ENCODE results near the gene GPM6B. TPM values are rescaled to one million over a fixed set of nuclear protein-coding genes. Genes with fewer than 3 reads are reported as not detected.

The GPM6B gene
- total RNA-seq, 2 donors from 2014 or later, result 9.0 to 14.2 TPM

DNA sequence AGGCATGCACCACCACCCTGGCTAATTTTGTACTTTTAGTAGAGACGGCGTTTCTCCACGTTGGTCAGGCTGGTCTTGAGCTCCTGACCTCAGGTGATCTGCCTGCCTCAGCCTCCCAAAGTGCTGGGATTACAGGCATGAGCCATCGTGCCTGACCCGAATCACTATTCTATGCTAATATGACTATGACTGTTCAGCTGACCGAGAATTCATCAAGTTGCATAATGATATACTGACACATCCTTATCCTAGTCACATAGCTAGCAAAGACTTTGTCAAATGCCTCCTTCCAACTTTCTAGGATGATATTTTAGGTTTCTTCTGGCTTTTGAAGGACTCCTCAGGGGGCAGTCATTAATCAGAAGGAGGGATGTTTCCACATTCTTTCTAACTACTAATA, 4.8 kb upstream of the GPM6B start:
- Histone ChIP-seq H3K4me1 (no peaks in the 10 kb centered on the region), H3K4me3 (no peak overlapping the region), H3K9me3 (no peaks in the 10 kb centered on the region), H3K36me3 (no peaks in the 10 kb centered on the region), H3K27ac (no peak overlapping the region), H3K27me3 (no peaks in the 10 kb centered on the region)
- TF ChIP-seq, protein P1, sequence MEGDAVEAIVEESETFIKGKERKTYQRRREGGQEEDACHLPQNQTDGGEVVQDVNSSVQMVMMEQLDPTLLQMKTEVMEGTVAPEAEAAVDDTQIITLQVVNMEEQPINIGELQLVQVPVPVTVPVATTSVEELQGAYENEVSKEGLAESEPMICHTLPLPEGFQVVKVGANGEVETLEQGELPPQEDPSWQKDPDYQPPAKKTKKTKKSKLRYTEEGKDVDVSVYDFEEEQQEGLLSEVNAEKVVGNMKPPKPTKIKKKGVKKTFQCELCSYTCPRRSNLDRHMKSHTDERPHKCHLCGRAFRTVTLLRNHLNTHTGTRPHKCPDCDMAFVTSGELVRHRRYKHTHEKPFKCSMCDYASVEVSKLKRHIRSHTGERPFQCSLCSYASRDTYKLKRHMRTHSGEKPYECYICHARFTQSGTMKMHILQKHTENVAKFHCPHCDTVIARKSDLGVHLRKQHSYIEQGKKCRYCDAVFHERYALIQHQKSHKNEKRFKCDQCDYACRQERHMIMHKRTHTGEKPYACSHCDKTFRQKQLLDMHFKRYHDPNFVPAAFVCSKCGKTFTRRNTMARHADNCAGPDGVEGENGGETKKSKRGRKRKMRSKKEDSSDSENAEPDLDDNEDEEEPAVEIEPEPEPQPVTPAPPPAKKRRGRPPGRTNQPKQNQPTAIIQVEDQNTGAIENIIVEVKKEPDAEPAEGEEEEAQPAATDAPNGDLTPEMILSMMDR (IDR thresholded peaks at IDR 0.05), result no peak
- no peak for DNase-seq (ENCODE audit: low spot score)

GRCh38 chrX:13816176-13816575, 717 bp downstream of the GPM6B start:
- H3K27me3 ChIP-seq, result no peaks in the 10 kb centered on the region
- no peaks in the 10 kb centered on the region for H3K9me3 ChIP-seq
- no peak for DNase-seq (ENCODE audit: low spot score)
- TF ChIP-seq, protein P1 (IDR thresholded peaks at IDR 0.05), result no peak
- no peak overlapping the region for H3K4me3 ChIP-seq
- H3K27ac ChIP-seq, result no peak overlapping the region
- no peaks in the 10 kb centered on the region for H3K36me3 ChIP-seq
- no peaks in the 10 kb centered on the region for H3K4me1 ChIP-seq

DNA sequence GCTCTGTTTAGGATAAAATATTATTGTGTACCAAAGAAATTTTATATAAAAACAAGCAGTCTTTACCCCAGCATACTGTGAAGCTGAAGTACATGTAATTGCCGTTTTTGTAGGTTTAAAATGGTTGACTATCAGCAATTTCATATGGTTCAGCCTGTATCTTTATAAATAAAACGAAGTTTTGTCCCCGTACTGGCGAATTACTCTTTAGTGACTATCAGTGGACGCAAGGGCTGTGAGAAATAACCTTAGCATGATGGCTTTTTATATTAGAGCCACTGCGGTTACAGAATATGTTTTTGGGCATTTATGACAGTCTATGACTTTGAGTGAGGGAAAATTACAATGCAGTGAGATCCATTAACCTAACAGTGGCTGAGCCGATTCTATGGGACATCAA, 1.2 kb downstream of the GPM6B start:
- Histone ChIP-seq H3K4me1 (no peaks in the 10 kb centered on the region), H3K4me3 (no peak overlapping the region), H3K36me3 (no peaks in the 10 kb centered on the region), H3K27ac (no peak overlapping the region), H3K9me3 (no peaks in the 10 kb centered on the region), H3K27me3 (no peaks in the 10 kb centered on the region)
- no peak for DNase-seq (ENCODE audit: low spot score)
- TF ChIP-seq, protein P1 (IDR thresholded peaks at IDR 0.05), result no peak

DNA sequence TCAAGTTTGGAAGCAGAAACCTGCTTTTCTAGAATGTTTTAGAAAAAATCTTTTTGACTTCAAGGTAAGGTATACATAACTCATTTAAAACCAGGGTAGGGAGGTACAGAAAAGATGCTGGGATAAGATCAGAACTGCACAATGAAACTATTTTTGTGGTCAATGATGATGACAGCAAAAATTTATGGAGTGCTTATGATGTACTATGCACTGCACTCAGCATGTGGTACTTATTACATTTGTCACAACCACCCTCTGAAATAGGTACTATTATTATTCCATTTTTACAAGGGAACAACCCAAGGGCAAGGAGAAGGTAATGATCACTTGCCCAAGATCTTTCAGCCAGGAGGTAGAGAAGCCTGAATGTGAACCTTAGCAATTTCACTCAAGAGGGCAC, 8.0 kb downstream of the GPM6B start:
- H3K4me1 ChIP-seq, result no peaks in the 10 kb centered on the region
- no peaks in the 10 kb centered on the region for H3K27me3 ChIP-seq
- no peak overlapping the region for H3K27ac ChIP-seq
- H3K4me3 ChIP-seq, result no peak overlapping the region
- no peaks in the 10 kb centered on the region for H3K36me3 ChIP-seq
- DNase-seq (ENCODE audit: low spot score), result no peak
- H3K9me3 ChIP-seq, result no peaks in the 10 kb centered on the region
- TF ChIP-seq, protein P1 (IDR thresholded peaks at IDR 0.05), result no peak

DNA sequence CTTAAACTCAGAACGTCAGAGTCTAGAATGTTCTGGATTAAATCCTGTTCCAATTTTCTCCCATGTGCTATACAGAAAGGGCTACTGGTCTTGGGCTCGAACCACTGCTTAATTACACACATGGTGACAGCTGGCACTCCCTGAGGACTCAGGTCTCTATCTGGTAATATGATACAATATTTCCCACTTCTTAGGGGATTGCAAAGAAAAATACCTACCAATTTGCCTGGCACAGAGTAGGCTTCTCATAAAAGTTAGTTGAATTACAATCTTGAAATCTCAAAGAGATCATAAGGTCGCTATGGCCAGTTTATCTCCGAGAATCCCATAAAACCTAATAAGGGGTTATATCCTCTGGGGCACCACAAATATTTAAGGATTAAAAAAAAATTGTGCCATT, 8.6 kb downstream of the GPM6B start:
- Histone ChIP-seq H3K9me3 (no peaks in the 10 kb centered on the region), H3K4me1 (no peaks in the 10 kb centered on the region), H3K4me3 (no peak overlapping the region), H3K36me3 (no peaks in the 10 kb centered on the region), H3K27ac (no peak overlapping the region), H3K27me3 (no peaks in the 10 kb centered on the region)
- TF ChIP-seq, protein P1 (IDR thresholded peaks at IDR 0.05), result no peak
- DNase-seq (ENCODE audit: low spot score), result no peak

DNA sequence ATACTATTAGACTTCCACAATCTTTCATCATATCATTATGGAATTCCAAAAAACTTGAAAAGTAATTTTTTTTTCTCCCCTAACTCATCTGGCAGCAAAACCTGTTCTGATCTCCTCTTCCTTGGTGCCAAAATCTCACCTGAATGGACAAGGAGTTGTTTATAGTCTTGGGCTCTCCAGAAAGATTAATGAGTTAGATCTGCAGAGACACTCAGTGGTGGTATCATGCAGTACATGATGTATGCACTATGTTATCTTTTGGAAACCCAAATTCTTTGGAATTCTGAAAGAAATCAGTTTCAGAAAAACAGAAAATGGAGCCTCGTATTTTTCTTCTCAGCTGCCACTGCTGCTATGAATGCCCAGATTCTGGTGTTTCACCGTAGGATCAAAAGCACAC, 11.7 kb downstream of the GPM6B start:
- Histone ChIP-seq H3K27ac (no peak overlapping the region), H3K4me1 (no peaks in the 10 kb centered on the region), H3K4me3 (no peak overlapping the region), H3K27me3 (no peaks in the 10 kb centered on the region), H3K36me3 (no peaks in the 10 kb centered on the region), H3K9me3 (peaks cover 0 to 5% of the 10 kb centered on the region in 2 donors)
- TF ChIP-seq, protein P1 (IDR thresholded peaks at IDR 0.05), result peak in 1 of 2 donors; percentile 29
- no peak for DNase-seq (ENCODE audit: low spot score)

Measured in right atrium auricular region (tissue), 2 donors.